ENCODE data around the gene VHLL. TPM values are rescaled to one million over a fixed set of nuclear protein-coding genes. Genes with fewer than 3 reads are reported as not detected.
A peak's percentile ranks its signal among the peaks of the same experiment; 100 is the strongest.

Gene VHLL
- total RNA-seq, 4 donors from 2014 or later, result not detected

DNA sequence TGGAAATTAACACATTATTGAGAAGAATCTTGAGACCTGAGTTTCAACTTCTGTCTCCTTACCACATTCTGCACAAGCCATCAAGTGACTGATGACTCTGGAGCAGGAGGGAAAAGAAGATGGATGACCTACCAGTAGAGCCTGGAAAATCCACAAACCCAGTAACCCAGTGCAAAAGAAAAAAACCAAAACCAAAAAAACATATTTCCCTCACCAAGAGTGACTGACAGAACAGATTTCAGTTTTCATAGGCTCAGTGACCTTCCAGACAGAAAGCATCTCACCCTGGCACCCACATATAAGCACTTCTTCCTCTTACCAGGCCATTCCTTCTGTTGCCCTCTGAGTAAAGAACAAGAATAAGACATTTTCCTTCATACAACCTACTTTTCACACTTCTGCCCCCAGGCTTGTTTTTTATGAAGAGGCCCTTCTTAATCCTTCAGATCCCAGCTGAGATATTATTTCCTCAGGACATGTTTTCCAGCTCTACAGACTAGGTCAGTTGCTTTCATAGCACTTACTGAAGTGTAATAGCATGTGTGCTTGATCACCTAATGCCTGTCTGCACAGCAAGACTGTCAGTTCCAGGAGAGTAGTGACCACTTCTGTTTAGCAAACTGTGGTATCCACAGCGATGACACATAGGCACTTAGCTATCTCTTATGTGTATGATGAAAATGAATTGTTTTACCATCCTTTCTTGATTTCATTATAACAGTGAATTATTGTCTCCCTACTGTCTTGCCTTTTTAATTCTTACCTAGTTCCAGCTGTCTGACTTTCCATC is 43.3 kb upstream of the VHLL start:
- intact Hi-C loops (cut with DNase I; ENCODE audit: low total_unique reads), result no loop called here
- H3K27ac ChIP-seq, result no peak overlapping the region
- H3K27me3 ChIP-seq, result no peaks in the 10 kb centered on the region
- no peaks in the 10 kb centered on the region for H3K36me3 ChIP-seq
- no peaks in the 10 kb centered on the region for H3K9me3 ChIP-seq
- no peak overlapping the region for H3K4me3 ChIP-seq
- no peak for DNase-seq
- TF ChIP-seq, protein P1, sequence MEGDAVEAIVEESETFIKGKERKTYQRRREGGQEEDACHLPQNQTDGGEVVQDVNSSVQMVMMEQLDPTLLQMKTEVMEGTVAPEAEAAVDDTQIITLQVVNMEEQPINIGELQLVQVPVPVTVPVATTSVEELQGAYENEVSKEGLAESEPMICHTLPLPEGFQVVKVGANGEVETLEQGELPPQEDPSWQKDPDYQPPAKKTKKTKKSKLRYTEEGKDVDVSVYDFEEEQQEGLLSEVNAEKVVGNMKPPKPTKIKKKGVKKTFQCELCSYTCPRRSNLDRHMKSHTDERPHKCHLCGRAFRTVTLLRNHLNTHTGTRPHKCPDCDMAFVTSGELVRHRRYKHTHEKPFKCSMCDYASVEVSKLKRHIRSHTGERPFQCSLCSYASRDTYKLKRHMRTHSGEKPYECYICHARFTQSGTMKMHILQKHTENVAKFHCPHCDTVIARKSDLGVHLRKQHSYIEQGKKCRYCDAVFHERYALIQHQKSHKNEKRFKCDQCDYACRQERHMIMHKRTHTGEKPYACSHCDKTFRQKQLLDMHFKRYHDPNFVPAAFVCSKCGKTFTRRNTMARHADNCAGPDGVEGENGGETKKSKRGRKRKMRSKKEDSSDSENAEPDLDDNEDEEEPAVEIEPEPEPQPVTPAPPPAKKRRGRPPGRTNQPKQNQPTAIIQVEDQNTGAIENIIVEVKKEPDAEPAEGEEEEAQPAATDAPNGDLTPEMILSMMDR (IDR thresholded peaks at IDR 0.05), result no peak
- H3K4me1 ChIP-seq, result no peaks in the 10 kb centered on the region

DNA sequence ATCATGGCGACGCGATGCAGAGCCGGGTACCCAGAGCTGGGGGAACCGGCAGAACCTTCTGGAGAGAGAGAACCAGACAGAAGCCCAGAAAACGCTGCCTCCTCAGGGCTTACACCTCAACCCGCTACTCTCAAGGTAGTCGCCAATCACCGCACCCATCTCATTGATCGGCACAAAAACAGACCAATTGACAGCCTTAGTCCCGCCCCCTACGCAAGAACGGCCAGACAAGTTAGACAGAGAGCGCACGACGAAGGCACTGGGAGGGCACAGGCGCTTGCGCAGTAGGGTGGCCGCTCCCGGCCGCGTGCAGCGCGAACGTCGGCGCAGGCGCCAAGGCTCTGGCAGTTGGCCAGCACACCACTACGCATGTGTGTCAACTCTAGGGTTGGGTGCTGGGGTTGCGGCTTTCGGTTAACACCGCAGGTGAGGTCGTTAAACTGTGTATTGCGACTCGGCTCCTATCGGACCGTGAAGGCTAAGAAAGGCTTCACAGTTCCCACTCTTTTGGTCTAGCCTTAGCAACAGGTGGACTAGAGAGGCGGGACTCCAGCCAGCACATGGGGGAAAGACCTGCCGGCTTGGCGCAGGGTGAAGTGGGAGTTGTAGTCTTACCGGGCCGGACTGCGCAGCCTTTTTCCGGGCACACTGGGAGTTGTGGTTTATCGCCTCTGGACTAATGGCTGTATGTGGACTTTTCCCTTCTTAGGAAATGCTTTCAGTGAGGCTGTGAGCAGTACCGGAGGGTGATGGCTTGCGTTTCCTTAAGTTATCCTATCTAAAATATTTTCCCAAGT is 39.3 kb upstream of the VHLL start, which contains the start of the genes CCT3 and TSACC:
Gene CCT3 (minus strand): TSS at position 113 of the 797 bp plus-strand sequence. CDS start 108 bp downstream, at position 5.
Gene TSACC (plus strand): TSS at position 347 of the 797 bp plus-strand sequence. CDS start 1,232 bp downstream, outside the sequence.
- Histone ChIP-seq H3K36me3 (no peaks in the 10 kb centered on the region), H3K27me3 (no peaks in the 10 kb centered on the region), H3K4me3 (peak within 1 kb of the TSS; percentile 84), H3K27ac (peak within 1 kb of the TSS; percentile 79 to 94), H3K9me3 (no peaks in the 10 kb centered on the region), H3K4me1 (peaks cover 0 to 12% of the 10 kb centered on the region in 2 donors)
- DNase-seq, result peak; percentile 99 to 100
- intact Hi-C loops (cut with DNase I; ENCODE audit: low total_unique reads), result no loop called here
- TF ChIP-seq, protein P1 (IDR thresholded peaks at IDR 0.05), result no peak
- peak; percentile 8 to 56 for TF ChIP-seq POLR2A (IDR thresholded peaks at IDR 0.05)

DNA sequence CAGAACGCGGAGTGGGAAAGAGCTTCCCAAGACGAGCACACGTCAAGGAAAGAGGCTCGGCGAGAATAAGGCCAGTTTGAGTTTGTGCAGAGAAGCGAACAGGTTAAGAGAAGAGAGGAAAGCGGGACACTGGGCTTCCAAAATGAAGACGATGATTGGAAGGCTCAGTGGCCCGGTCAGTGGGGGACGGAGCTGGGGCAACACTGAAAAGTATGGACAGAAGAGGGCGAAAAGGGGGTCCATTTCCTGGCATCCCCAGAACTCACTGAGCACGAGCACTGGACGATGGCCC is 38.7 kb upstream of the VHLL start:
- intact Hi-C loops (cut with DNase I; ENCODE audit: low total_unique reads), result no loop called here
- peak overlapping the region; percentile 84 for H3K4me3 ChIP-seq
- no peaks in the 10 kb centered on the region for H3K27me3 ChIP-seq
- peak overlapping the region; percentile 79 to 82 for H3K27ac ChIP-seq
- H3K36me3 ChIP-seq, result no peaks in the 10 kb centered on the region
- TF ChIP-seq, protein P1 (IDR thresholded peaks at IDR 0.05), result peak in 1 of 4 experiments; percentile 17
- TF ChIP-seq POLR2A (IDR thresholded peaks at IDR 0.05), result no peak
- DNase-seq, result no peak
- peaks cover 0 to 12% of the 10 kb centered on the region in 2 donors for H3K4me1 ChIP-seq
- no peaks in the 10 kb centered on the region for H3K9me3 ChIP-seq

DNA sequence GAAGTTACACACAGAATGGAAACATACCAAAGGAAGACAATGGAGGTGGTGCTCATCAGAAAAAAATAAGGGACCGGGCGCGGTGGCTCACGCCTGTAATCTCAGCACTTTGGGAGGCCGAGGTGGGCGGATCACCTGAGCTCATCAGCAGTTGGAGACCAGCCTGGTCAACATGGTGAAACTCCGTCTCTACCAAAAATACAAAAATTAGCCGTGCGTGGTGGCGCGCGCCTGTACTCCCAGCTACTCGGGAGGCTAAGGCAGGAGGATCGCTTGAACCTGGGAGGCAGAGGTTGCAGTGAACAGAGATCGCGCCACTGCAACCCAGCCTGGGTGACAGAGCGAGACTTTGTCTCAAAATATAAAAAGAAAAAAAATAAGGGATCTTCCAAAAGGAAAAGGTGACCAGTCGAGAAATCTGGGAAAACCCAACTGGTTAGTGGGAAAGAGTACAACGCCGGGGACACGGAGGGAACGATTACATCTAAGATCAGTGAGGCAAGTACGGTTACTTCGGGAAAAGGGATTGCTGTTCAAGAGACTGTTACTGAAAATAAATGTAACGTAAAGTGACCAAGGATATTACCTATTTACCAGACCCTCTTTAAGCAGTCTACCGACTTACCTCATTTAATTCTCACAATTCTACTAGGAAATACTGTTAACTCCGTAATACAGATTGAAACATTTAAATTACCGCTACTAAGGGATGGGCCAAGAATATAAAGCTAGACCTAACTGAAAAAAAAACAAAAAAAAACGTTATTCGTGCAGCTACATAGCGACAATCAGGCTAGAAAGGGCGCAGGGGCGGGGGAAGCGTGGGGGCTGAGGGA is 38.2 kb upstream of the VHLL start:
- intact Hi-C loops (cut with DNase I; ENCODE audit: low total_unique reads), result no loop called here
- DNase-seq, result no peak
- Histone ChIP-seq H3K36me3 (no peaks in the 10 kb centered on the region), H3K27ac (peak overlapping the region; percentile 79 to 82), H3K4me3 (peak overlapping the region; percentile 84), H3K9me3 (no peaks in the 10 kb centered on the region), H3K27me3 (no peaks in the 10 kb centered on the region), H3K4me1 (peaks cover 0 to 12% of the 10 kb centered on the region in 2 donors)
- no peak for TF ChIP-seq POLR2A (IDR thresholded peaks at IDR 0.05)
- TF ChIP-seq, protein P1 (IDR thresholded peaks at IDR 0.05), result no peak

Measured in uterus (tissue), 4 donors.